ENCODE data around the gene CDH4.

Gene CDH4

GRCh38 chr20:61544910-61545889, 293.1 kb downstream of the CDH4 start:
- DNase-seq = no peak

- no peak for DNase-seq
Observed at GRCh38 chr20:61546641-61547040, 294.6 kb downstream of the CDH4 start.

GRCh38 chr20:61548069-61548468, 296.0 kb downstream of the CDH4 start:
- no peak for DNase-seq

- no peak for DNase-seq
Observed at GRCh38 chr20:61549865-61550264, 297.8 kb downstream of the CDH4 start.

- DNase-seq = no peak
Observed at GRCh38 chr20:61551401-61551800, 299.3 kb downstream of the CDH4 start.

GRCh38 chr20:61554617-61555016, 302.6 kb downstream of the CDH4 start:
- no peak for DNase-seq

- DNase-seq = no peak
Observed at GRCh38 chr20:61555566-61555965, 303.5 kb downstream of the CDH4 start.

GRCh38 chr20:61556111-61556510, 304.1 kb downstream of the CDH4 start:
- DNase-seq = no peak

- DNase-seq = no peak
Observed at GRCh38 chr20:61556673-61557072, 304.6 kb downstream of the CDH4 start.

- no peak for DNase-seq
Observed at GRCh38 chr20:61557621-61558020, 305.6 kb downstream of the CDH4 start.

GRCh38 chr20:61558726-61559125, 306.7 kb downstream of the CDH4 start:
- no peak for DNase-seq

GRCh38 chr20:61559706-61560315, 307.8 kb downstream of the CDH4 start:
- no peak for DNase-seq

GRCh38 chr20:61560361-61560853, 308.3 kb downstream of the CDH4 start:
- DNase-seq = no peak

- no peak for DNase-seq
Observed at GRCh38 chr20:61561111-61561830, 309.2 kb downstream of the CDH4 start.

- DNase-seq = no peak
Observed at GRCh38 chr20:61562491-61562890, 310.4 kb downstream of the CDH4 start.

GRCh38 chr20:61562897-61563504, 310.9 kb downstream of the CDH4 start:
- no peak for DNase-seq

GRCh38 chr20:61564628-61565027, 312.6 kb downstream of the CDH4 start:
- DNase-seq = no peak

- DNase-seq = no peak
Observed at GRCh38 chr20:61565791-61566190, 313.7 kb downstream of the CDH4 start.

- DNase-seq = no peak
Observed at GRCh38 chr20:61566691-61567090, 314.6 kb downstream of the CDH4 start.

GRCh38 chr20:61567204-61567603, 315.1 kb downstream of the CDH4 start:
- DNase-seq = no peak

- no peak for DNase-seq
Observed at GRCh38 chr20:61569825-61570224, 317.8 kb downstream of the CDH4 start.

- no peak for DNase-seq
Observed at GRCh38 chr20:61570646-61571195, 318.7 kb downstream of the CDH4 start.

GRCh38 chr20:61571221-61571620, 319.2 kb downstream of the CDH4 start:
- no peak for DNase-seq

Measured in KG1 (cell line).